Measurements from ENCODE around the gene SERP1.

- no peak for TF ChIP-seq CTCF (IDR thresholded peaks at IDR 0.05)
- TF ChIP-seq POLR2A (IDR thresholded peaks at IDR 0.05) = no peak
These were observed 36.7 kb upstream of the SERP1 start for GRCh38 chr3:150583028-150583427.

Measured in adrenal gland (tissue), 5 donors.